ENCODE data around the gene TOM1L2.

The TOM1L2 gene

DNA sequence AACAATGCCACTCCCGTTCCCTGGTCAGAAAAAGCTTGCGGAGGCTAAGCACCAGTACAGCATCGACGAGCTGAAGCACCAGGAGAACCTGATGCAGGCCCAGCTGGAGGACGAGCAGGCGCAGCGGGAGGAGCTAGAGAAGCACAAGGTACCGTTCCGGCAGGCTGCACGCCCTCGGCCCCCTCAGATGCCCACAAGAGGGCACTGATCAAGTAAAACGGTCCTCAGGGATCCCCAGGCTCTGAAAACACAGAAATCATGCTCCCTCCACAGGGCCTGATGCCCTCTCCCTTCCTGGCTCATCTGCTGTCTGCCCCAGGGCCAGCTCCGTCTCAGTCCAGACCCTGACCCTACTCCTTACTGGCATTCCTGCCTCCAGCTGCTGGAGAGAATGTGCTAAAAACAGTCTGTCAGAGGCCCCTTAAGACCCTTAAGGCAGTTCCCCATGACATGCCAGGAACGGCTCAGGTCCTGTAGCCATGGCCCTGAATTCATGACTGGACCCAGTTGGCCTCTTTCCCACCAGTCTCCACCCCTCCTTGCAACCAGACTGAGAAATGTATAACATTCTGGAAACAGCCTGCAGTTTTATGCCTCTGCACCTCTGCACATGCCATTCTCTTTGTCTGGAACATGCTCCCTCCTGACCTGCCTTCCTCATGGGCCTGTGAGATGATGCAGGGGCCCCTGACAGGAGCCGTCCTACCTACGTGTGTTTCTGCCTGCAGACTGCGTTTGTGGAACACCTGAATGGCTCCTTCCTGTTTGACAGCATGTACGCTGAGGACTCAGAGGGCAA is 22.3 kb upstream of the TOM1L2 start:
- DNase-seq, result peak; percentile 48

GRCh38 chr17:17993852-17994251 is 21.7 kb upstream of the TOM1L2 start:
- DNase-seq, result no peak

DNA sequence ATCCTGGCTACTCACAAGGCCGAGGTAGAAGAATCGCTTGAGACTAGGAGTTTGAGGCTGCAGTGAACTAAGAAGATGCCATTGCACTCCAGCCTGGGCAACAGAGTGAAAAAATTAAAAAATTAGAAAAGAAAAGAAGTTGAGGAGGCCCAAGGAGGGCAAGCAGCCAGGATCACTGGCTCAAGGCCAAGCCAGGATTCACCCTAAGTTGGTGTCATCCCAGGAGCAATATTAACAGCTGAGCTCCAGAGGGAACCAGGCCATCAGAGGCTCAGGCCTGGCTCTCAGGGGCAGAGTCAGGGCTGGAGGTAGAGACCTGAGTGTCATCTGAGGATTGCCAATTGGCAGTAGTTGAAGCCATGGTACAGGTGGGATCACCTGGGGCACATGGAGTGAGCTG is 21.2 kb upstream of the TOM1L2 start:
- no peak for DNase-seq

GRCh38 chr17:17990282-17990681 is 18.1 kb upstream of the TOM1L2 start:
- DNase-seq, result no peak

DNA sequence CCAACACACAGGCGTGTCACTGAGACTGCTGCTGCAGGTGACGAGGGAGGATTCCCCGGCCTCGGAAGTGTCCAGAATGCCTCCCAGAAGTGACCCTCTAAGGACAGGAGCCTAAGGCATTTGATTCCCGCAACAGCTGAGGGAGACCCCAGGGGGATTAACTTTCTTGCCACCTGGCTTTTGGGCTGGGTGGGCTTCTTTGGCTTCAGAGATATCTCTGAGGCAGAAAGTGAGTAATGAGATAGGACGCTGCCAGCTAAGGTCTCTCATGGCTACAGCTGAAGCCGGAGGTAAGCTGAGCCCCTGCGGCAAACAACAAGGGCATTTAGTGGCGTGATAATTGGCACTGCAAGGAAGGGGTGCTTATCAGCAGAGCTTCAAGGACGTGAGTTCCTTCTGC is 17.4 kb upstream of the TOM1L2 start:
- no peak for DNase-seq

- DNase-seq, result no peak
Observed at GRCh38 chr17:17989081-17989480, 16.9 kb upstream of the TOM1L2 start.

DNA sequence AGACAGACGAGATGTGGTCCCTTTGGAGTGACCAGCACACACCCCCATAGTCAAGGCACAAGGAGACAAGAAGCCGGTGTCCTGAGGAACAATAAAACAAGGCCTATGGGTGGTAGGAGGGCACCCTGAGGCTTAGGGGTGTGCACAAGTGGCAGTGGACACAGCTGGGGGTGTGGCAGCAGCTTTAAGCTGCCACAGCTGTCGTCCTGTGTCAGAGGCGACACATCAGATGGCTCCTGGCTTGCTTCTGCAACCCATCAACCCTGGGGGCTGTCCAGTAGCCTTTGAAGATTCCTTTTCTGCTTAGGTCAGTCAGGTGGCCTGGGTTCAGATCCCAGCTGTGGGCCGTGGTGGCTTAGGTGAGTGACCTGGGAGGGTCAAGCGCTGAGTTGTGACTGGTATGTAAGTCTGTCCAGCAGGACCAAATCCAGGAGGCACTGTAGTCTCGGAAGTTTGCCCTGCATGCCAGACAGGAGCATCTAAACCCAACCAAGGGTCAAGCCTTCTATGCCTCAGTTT is 16.3 kb upstream of the TOM1L2 start:
- DNase-seq, result no peak

DNA sequence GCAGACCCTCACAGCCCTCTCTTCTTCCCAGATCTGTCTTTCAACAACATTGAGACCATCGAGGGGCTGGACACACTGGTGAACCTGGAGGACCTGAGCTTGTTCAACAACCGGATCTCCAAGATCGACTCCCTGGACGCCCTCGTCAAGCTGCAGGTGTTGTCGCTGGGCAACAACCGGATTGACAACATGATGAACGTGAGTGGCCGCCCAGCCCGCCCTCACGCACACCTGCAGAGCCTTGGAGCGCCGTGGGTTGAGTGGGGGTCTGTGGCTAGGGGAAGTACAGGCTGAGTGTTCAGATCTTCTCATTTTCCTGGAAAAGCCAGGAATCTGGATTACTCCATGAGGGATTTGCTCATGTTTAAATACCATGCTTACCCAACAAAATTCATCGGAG is 15.7 kb upstream of the TOM1L2 start:
- no peak for DNase-seq

DNA sequence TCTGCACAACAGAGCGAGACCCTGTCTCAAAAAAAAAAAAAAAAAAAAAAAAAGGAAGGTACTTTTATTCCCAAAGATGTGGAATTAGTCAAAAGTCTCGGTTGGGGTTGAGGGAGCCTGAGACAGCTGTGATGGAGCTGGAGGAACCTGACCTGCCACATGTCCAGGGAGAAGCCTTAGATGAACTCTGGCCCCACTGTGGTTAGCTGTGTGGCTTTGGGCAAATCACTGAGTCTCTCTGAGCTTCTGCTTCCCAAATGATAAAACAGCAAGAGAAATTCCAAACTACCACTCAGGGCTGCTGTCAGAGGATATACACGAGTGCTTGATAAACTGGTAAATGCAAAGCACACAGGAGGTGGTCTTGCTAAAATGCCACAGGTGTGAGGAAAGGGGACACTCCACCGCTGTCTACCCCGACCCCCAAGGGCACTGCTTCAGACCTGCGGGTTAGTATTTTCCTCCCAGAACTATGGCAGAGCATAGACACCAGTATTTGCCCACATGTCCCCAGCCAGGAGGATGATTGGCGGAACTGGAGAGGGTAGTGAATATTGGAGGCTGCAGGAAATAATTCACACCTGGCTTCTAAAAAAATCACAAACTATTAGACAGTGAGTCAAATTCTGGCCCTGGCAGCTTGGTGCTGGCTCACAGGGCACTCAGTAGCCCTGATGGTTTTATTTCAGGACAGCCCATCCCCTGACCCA is 15.1 kb upstream of the TOM1L2 start:
- DNase-seq, result no peak

- no peak for DNase-seq
Observed at GRCh38 chr17:17985555-17985954, 13.4 kb upstream of the TOM1L2 start.

DNA sequence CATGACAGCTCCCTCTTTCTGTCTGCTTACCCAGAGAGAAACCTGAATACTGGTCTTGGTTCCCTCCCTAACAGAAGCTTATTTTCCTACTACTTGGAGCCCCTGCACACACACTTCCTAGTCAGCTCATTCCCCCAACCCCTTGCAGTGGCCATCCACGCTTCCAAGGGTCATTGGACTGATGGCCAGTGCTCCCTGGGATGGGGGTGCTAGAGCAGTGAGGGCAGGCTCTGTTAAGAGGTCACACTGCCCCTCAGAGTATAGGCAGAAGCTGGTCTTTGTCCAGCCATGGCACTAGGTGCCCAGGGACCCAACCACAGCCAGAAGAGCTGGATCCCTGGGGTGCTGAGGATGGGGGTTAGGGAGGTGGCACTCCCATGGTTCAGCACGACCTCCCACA is 13.0 kb upstream of the TOM1L2 start:
- DNase-seq, result no peak

DNA sequence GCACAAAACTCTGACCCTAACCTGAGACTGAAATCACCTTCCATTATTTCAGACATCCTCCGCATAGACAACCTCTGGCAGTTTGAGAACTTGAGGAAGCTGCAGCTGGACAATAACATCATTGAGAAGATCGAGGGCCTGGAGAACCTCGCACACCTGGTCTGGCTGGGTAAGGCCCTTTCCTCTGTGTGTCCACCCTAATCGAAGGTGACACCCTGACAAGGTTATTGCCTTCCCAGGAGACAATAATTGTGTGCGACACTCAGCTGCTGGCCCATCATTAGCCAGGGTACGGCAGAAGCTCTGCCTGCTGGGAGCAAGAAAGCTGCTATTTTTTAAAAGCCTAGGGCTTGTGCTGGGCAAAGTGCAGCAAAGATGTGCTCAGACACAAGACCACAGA is 11.6 kb upstream of the TOM1L2 start:
- DNase-seq, result no peak

DNA sequence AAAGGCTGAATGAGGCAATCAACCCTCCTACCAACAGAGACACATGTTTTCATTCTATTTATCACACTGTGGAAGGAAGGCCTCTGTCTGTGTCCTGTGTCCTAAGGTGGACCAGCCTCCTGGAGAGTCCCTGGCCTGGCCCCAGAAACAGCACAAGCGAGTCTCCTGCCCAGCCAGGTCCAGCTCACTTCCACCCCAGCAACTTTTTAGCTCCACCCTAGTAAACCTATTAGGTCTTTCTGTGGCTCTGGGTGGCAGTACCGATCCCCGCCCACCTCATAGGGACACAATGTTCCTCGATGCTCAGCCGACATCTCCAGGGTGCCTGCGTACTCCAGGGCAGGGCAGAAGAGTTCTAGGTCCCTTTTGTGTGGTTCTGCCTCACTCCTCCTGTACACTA is 11.2 kb upstream of the TOM1L2 start:
- no peak for DNase-seq

- DNase-seq, result no peak
Observed at GRCh38 chr17:17982801-17983200, 10.6 kb upstream of the TOM1L2 start.

DNA sequence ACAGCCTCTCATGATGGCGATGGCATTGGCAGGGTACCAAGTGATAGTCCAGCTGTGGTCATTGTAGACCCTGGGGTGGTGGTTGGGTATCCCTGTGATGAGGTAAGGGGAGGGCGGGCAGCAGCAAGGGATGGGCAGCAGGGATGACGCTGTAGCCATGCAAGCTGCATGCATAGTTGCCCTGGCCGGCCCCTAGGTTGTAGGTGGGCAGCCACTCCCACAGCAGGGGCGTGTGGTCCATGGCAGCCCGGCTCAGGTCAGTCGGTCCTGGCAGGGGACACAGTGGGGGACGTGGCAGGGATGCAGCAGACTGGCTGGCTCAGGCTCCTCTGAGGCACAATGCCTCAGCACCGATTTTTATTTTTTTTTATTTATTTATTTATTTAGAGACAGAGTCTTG is 9.1 kb upstream of the TOM1L2 start:
- DNase-seq, result no peak

DNA sequence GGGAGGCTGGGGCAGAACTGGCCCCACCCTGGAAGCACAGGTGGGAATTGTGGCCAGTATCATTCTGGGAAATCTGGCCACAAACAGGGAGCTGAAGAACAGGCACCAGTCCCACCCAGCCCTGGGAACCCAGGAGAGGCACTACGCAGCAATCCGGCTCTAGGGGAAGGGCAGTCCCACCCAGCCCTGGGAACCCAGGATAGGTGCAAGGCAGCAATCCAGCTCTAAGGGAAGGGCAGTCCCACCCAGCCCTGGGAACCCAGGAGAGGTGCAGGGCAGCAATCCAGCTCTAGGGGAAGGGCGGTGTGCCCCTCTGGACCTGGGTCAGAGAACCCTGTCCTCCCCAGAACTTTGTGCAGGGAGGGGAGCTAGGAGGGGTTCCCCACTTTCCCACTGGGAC is 7.6 kb upstream of the TOM1L2 start:
- DNase-seq, result no peak

DNA sequence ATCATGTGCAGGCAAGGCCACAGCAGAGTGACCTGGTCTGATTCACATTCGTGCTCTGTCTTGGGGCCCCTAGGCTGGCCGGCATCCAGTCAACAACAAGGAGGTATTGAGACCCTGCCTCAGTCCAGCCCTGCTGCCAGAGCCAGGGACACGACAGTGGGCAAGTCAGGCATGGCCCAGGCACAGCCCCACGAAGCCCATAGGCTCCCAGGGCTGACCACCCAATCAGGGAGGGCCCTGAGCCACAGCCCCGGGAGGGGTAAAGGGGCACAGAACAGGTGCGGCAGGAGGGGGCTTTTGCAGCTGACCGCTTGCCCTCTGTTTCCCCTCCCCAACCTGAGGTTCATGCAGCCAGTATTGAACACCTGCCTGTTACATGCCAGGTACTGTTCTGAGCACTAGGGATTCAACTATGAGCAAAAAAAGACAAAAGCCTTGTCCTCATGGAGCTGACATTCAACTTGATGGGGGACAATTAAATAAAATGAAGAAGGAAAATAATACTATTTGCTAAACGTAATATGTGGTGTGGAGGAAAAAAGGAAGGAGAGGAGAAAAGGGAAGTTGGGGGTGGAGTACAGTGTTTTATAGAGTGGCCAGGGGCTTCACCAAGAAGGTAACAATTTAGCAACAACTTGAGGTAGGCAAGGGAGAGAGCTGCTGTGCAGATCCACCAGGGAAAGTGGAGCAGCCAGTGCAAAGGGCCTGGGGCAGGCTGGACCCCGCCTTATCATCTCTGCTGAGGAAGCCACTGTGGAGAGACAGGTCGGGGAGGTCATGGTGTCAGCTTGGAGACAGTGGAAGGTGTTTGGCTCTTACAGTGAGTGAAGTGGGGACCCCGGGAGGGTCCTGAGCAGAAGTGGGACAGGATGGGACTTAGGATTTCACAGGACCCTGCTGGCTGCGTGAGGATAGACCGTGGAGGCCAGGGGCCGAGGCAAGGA is 6.6 kb upstream of the TOM1L2 start:
- DNase-seq, result no peak

DNA sequence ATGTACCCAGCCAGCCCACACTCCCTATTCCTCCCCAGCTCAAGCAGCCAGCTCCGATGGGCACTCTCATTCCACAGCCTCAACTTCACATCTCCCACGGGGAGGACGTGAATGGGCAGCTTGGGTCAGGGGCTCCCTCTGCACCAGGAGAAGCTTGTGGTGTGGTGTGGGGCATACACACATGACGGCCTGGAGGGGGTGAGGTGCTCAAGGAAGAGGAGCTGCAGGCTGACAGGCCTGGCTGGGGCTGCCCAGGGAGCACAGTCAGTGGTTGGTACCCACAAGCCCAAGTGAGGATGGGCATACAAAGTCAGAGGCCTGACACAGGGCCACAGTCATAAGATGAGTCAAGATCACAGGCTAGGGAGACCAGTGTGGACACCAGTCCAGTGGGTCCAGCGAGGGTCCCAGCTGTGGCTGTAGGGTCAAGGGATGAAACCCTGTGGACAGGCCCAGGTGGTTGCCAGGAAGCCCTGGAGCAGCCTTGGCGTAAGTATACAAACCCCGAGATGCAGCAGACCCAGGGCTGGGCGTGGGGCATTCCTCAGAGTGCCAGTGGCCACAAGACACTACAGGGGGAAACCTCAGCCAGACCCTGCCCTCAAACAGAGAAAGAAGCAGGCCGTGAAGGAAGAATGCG is 4.9 kb upstream of the TOM1L2 start:
- DNase-seq, result no peak

DNA sequence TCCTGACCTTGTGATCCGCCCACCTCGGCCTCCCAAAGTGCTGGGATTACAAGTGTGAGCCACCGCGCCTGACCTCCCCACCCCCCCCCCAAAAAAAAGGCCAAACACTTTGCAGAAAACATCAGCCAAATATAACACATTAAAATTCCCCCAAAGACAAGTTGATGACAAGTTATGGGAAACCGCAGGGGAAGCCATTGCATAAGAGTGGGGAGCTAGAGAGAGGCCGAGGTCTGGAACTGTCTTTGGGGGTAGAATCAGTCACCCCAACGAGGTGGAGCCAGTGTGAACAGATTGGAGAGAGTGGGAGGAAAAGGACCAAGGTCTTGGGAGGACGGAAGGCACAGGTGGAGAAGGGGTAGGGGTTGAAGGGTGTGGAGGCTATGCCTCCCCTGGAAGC is 3.2 kb upstream of the TOM1L2 start:
- no peak for DNase-seq

DNA sequence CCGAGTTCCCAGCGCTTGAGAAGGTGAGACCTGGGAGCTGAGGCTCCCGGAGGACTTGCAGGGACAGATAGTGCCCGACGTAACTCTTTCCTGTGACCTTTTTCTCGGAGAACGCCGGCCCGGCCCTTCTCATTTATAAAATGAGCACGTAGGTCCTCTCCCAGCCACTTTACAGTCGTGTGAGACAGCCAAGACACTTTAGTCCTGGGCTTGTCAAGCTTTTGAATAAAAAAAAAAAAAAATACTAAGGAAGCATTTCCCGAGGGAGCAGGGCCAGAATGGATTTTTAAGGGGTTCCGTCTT is 703 bp upstream of the TOM1L2 start:
- no peak for DNase-seq

GRCh38 chr17:17971431-17972125 is 622 bp downstream of the TOM1L2 start:
- DNase-seq, result peak; percentile 10

DNA sequence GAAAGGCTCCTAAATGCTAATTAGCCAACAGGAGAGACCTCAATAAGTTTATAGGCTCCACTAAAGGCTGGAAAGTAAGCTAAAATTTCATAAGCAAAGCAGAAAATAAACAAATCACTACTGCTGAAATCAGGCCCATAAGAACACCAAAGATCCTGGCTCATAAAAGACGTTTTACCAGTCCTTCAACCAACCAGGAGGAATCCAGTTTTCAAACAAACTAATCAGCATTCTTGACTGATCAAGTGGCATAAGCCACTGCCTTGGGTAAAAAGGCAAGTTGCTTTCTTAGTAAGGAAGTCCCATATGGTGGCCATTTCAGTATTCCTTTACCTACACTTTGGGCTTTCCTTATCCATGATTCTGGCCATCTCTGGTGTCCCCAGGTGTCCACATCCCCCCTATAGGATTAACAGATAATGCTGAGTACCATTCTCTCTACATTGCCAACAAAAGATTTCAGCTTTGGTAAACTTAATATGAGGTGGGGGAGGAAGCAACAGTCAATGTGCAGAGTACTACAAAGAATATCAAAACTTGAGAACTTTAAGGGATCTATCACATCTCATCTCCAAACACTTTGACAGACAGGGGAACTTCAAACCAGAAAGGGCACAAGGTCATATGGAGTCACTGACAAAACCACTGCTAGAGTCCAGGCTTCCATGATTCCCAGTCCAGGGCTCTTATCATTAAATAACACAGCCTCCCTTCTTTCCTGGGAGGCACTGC is 1.3 kb downstream of the TOM1L2 start:
- DNase-seq, result peak; percentile 42

Data from hematopoietic multipotent progenitor cell treated with erythropoietin and hydrocortisone succinate and interleukin-3 and kit ligand, for 8 days (in vitro differentiated cells).